ENCODE data around the gene JMJD8. TPM values are rescaled to one million over a fixed set of nuclear protein-coding genes. Genes with fewer than 3 reads are reported as not detected.

The JMJD8 gene
- total and polyA plus RNA-seq, 10 of the 15 experiments (the other 5 are each of a cell fraction or from before 2014, with no cell fraction given) = 1.00 to 50.4 (median 30.7) TPM

DNA sequence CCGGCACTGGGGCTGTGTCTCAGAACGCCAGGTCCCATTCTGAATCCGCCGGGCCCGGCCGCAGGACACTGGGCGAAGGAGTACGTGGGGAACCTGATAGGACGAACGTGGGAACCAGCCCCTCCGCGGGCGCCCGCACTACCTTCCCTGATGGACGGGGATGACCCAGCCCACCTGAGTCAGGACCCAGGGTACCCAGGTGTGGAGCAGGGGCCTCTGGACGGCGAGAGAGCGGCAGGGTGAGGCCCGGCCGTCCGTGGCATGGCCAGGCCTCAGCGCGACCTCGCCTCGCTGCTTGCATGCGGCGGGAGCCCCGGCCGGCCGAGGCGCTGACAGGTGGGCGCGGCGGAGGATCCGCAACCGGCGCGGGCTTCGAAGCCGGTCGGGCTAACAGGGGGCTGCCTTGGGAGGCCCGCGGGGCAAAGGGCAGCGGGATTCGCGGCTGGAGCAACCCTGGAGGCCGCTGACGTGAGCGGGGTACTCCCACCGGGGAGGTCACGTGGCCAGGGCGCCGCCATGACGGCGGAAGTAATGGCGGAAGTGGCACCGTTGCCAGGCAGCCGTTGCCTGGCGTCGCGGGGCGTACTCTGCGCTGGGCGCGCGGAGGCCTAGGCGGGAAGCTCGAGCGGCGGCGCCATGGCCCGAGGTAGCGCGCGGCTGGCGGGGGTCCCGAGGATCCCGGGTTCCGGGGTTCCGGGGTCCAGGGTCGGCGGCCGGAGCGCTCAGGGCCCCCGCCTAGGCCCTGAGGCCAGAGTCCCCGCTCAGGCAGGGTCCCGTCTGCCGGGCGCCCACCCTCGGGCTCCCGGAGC, 35.1 kb downstream of the JMJD8 start, which contains the start of gene WDR90 (continued):
- TF ChIP-seq, protein P1, sequence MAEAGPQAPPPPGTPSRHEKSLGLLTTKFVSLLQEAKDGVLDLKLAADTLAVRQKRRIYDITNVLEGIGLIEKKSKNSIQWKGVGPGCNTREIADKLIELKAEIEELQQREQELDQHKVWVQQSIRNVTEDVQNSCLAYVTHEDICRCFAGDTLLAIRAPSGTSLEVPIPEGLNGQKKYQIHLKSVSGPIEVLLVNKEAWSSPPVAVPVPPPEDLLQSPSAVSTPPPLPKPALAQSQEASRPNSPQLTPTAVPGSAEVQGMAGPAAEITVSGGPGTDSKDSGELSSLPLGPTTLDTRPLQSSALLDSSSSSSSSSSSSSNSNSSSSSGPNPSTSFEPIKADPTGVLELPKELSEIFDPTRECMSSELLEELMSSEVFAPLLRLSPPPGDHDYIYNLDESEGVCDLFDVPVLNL (IDR thresholded peaks at IDR 0.05; ENCODE audit: low read depth, low read length) = peak; percentile 87
- no peak for TF ChIP-seq SRF (IDR thresholded peaks at IDR 0.05; ENCODE audit: low read depth in 2 of 2, low read length in 2 of 2)
- peak; percentile 78 for TF ChIP-seq DPF2 (IDR thresholded peaks at IDR 0.05)
- no peak for TF ChIP-seq ZSCAN29 (IDR thresholded peaks at IDR 0.05)
- TF ChIP-seq ZNF274 (IDR thresholded peaks at IDR 0.05; ENCODE audit: insufficient read depth, insufficient read length) = no peak
- no peak for TF ChIP-seq RAD21 (IDR thresholded peaks at IDR 0.05; ENCODE audit: insufficient read depth, low read depth, low read length)
- no peak for TF ChIP-seq HDGF (IDR thresholded peaks at IDR 0.05)
- TF ChIP-seq, protein P2, sequence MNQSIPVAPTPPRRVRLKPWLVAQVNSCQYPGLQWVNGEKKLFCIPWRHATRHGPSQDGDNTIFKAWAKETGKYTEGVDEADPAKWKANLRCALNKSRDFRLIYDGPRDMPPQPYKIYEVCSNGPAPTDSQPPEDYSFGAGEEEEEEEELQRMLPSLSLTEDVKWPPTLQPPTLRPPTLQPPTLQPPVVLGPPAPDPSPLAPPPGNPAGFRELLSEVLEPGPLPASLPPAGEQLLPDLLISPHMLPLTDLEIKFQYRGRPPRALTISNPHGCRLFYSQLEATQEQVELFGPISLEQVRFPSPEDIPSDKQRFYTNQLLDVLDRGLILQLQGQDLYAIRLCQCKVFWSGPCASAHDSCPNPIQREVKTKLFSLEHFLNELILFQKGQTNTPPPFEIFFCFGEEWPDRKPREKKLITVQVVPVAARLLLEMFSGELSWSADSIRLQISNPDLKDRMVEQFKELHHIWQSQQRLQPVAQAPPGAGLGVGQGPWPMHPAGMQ (IDR thresholded peaks at IDR 0.05; ENCODE audit: borderline replicate concordance) = no peak
- no peak for TF ChIP-seq FOXM1 (IDR thresholded peaks at IDR 0.05; ENCODE audit: low read depth, low read length)
- TF ChIP-seq SMC3 (IDR thresholded peaks at IDR 0.05; ENCODE audit: borderline replicate concordance, low read length) = no peak
- TF ChIP-seq, protein P3, sequence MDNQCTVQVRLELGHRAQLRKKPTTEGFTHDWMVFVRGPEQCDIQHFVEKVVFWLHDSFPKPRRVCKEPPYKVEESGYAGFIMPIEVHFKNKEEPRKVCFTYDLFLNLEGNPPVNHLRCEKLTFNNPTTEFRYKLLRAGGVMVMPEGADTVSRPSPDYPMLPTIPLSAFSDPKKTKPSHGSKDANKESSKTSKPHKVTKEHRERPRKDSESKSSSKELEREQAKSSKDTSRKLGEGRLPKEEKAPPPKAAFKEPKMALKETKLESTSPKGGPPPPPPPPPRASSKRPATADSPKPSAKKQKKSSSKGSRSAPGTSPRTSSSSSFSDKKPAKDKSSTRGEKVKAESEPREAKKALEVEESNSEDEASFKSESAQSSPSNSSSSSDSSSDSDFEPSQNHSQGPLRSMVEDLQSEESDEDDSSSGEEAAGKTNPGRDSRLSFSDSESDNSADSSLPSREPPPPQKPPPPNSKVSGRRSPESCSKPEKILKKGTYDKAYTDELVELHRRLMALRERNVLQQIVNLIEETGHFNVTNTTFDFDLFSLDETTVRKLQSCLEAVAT (IDR thresholded peaks at IDR 0.05) = no peak
- peak; percentile 92 for TF ChIP-seq IKZF1 (conservative IDR thresholded peaks at IDR 0.05)
- TF ChIP-seq ZNF24 (IDR thresholded peaks at IDR 0.05) = no peak
- TF ChIP-seq ASH2L (IDR thresholded peaks at IDR 0.05; ENCODE audit: borderline replicate concordance, low read depth) = no peak
- peak; percentile 52 to 89; a peak in 3 of 4 replicates for TF ChIP-seq BHLHE40 (IDR thresholded peaks at IDR 0.05; ENCODE audit: borderline replicate concordance in 1 of 2, low read depth in 2 of 2, low read length in 1 of 2)
- no peak for TF ChIP-seq EP300 (IDR thresholded peaks at IDR 0.05; ENCODE audit: borderline replicate concordance in 1 of 2, control insufficient read depth in 1 of 2, low read depth in 2 of 2, low read length in 2 of 2)
- peak; percentile 95 for TF ChIP-seq NR2F1 (conservative IDR thresholded peaks at IDR 0.05)
- no peak for TF ChIP-seq HDAC6 (IDR thresholded peaks at IDR 0.05; ENCODE audit: unreplicated experiment)
- TF ChIP-seq RAD51 (IDR thresholded peaks at IDR 0.05) = peak; percentile 92
- TF ChIP-seq RFX5 (IDR thresholded peaks at IDR 0.05; ENCODE audit: low read depth, low read length) = no peak
- TF ChIP-seq, protein P4, sequence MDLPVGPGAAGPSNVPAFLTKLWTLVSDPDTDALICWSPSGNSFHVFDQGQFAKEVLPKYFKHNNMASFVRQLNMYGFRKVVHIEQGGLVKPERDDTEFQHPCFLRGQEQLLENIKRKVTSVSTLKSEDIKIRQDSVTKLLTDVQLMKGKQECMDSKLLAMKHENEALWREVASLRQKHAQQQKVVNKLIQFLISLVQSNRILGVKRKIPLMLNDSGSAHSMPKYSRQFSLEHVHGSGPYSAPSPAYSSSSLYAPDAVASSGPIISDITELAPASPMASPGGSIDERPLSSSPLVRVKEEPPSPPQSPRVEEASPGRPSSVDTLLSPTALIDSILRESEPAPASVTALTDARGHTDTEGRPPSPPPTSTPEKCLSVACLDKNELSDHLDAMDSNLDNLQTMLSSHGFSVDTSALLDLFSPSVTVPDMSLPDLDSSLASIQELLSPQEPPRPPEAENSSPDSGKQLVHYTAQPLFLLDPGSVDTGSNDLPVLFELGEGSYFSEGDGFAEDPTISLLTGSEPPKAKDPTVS (IDR thresholded peaks at IDR 0.05; ENCODE audit: low read depth, low read length) = no peak
